Right lobe of liver (tissue), 6 donors: ENCODE results near the gene DPP6. TPM values are rescaled to one million over a fixed set of nuclear protein-coding genes. Genes with fewer than 3 reads are reported as not detected.

ENCODE experiments used
- ATAC-seq, 4 donors: fragments of 200-7000 bp; cut with Tn5 transposase; one replicate each; pipeline ENCODE4 v1.9.1; 2020; ENCODE audit warnings: mild to moderate bottlenecking in 4 of 4, moderate library complexity in 4 of 4
- DNase-seq, 3 donors: peaks; one replicate each; pipeline ENCODE4 v3.0.0-alpha.2; 2020
- H3K27ac ChIP-seq, 3 donors: fragments of 200-600 bp; one replicate each; pipeline ENCODE4 v1.8.0; 2022
- H3K27me3 ChIP-seq, 2 donors: fragments of 200-600 bp; one replicate each; pipeline ENCODE4 v1.8.0; 2022
- H3K36me3 ChIP-seq, 4 donors: fragments of 200-600 bp; sonication (generic) in 1 of 4; one replicate each; pipeline versions ENCODE4 v1.5.1 to v1.8.0; 2017 to 2022; ENCODE audit warnings: control low read depth in 1 of 4
- H3K4me1 ChIP-seq, 4 donors: fragments of 200-600 bp; sonication (generic) in 1 of 4; one replicate each; pipeline versions ENCODE4 v1.5.1 to v1.8.0; 2017 to 2022; ENCODE audit warnings: control low read depth in 1 of 4
- H3K4me3 ChIP-seq, 3 donors: fragments of 200-600 bp; one replicate each; pipeline ENCODE4 v1.8.0; 2022
- H3K9me3 ChIP-seq, 4 donors: fragments of 200-600 bp; sonication (generic) in 1 of 4; one replicate each; pipeline versions ENCODE4 v1.5.1 to v1.8.0; 2017 to 2022; ENCODE audit warnings: control low read depth in 1 of 4
- CTCF ChIP-seq, 4 donors: fragments of 200-600 bp in 3 of 4; fragments of 450-650 bp in 1 of 4; IDR thresholded peaks; one replicate each; pipeline versions ENCODE4 v1.5.1 to v1.8.0; 2016 to 2022; ENCODE audit warnings: antibody characterized with exemption in 4 of 4, mild to moderate bottlenecking in 2 of 4
- POLR2A ChIP-seq: fragments of 450-650 bp; IDR thresholded peaks from one replicate; pipeline ENCODE4 v1.6.1; 2017; ENCODE audit warnings: antibody characterized with exemption, mild to moderate bottlenecking
- WGBS: methylation state at CpG from one replicate; pipeline ENCODE4 v1.1.6; 2018; ENCODE audit warnings: low coverage, low lambda C conversion rate; ENCODE audit not compliant: insufficient coverage; ENCODE audit errors: missing lambda C conversion rate; 5-methylcytosine and 5-hydroxymethylcytosine counted together
- intact Hi-C, 2 donors: fragments of 100-400 bp; cut with DNase I; formaldehyde crosslinking; loops; one replicate each; pipeline versions ENCODE4 v1.11.2 to v1.14.1; 2022
- total RNA-seq, 6 experiments: library from RNA; depleted of rRNA in 2 of 6; stranded (reverse); fragments of >200 nt in 2 of 6; fragmentation: NEBNext Ultra II Directional in 3 of 6; extraction: Animal tissue kit (Norgen Biotek cat#: 25700) in 3 of 6; gene quantifications; one replicate each; pipeline versions ENCODE4 v1.1.0 to v1.2.4, GENCODE V29; 2016 to 2023
- donor health status: DM: no; HTN: yes; CAD: no.
- donor health status: DM: no; HTN: no; CAD: no.
- donor health status: DM: no; HTN: no; CAD: no.
- donor health status: DM: no; HTN: yes; CAD: no.
- donor health status: DM: no; HTN: yes; CAD: no.

Gene DPP6
- total RNA-seq, 6 experiments from 2014 or later, result not detected

- TF ChIP-seq CTCF (IDR thresholded peaks at IDR 0.05), result no peak
- no peak for TF ChIP-seq POLR2A
- WGBS, result 72% methylated on average over 16 of the region's 18 CpGs
- H3K27me3 ChIP-seq, result no peaks in the 10 kb centered on the region
- DNase-seq, result no peak
- H3K9me3 ChIP-seq, result no peaks in the 10 kb centered on the region
- intact Hi-C loops, result no loop called here
- H3K4me1 ChIP-seq, result no peaks in the 10 kb centered on the region
- H3K27ac ChIP-seq, result no peak overlapping the region
- H3K4me3 ChIP-seq, result no peak overlapping the region
- no peak for ATAC-seq
- H3K36me3 ChIP-seq, result no peaks in the 10 kb centered on the region
Measured at GRCh38 chr7:154680894-154681659, 628.9 kb downstream of the DPP6 start.

- H3K27ac ChIP-seq, result no peak overlapping the region
- no peak for TF ChIP-seq POLR2A
- no peak for TF ChIP-seq CTCF (IDR thresholded peaks at IDR 0.05)
- no peak overlapping the region for H3K4me3 ChIP-seq
- H3K4me1 ChIP-seq, result no peaks in the 10 kb centered on the region
- H3K27me3 ChIP-seq, result no peaks in the 10 kb centered on the region
- ATAC-seq (no peak), DNase-seq (no peak)
- H3K36me3 ChIP-seq, result no peaks in the 10 kb centered on the region
- intact Hi-C loops, result no loop called here
- 48% methylated on average over 5 of the region's 5 CpGs for WGBS
- H3K9me3 ChIP-seq, result no peaks in the 10 kb centered on the region
Measured at GRCh38 chr7:154682003-154682402, 629.8 kb downstream of the DPP6 start.

- intact Hi-C loops, result no loop called here
- H3K4me1 ChIP-seq, result no peaks in the 10 kb centered on the region
- DNase-seq, result no peak
- no peak overlapping the region for H3K4me3 ChIP-seq
- no peak for ATAC-seq
- WGBS, result 35% methylated on average over 10 of the region's 10 CpGs
- H3K9me3 ChIP-seq, result no peaks in the 10 kb centered on the region
- H3K27ac ChIP-seq, result no peak overlapping the region
- no peaks in the 10 kb centered on the region for H3K36me3 ChIP-seq
- H3K27me3 ChIP-seq, result no peaks in the 10 kb centered on the region
- TF ChIP-seq POLR2A (no peak), CTCF (IDR thresholded peaks at IDR 0.05) (no peak)
Measured at GRCh38 chr7:154684666-154685563, 632.7 kb downstream of the DPP6 start.

- Histone ChIP-seq H3K27me3 (no peaks in the 10 kb centered on the region), H3K9me3 (no peaks in the 10 kb centered on the region), H3K36me3 (no peaks in the 10 kb centered on the region), H3K4me1 (no peaks in the 10 kb centered on the region), H3K4me3 (no peak overlapping the region), H3K27ac (no peak overlapping the region)
- no peak for DNase-seq
- no peak for ATAC-seq
- TF ChIP-seq POLR2A, result no peak
- TF ChIP-seq CTCF (IDR thresholded peaks at IDR 0.05), result no peak
- 25% methylated on average over 1 of the region's 1 CpG for WGBS
- intact Hi-C loops, result no loop called here
Measured at GRCh38 chr7:154685564-154685901, 633.3 kb downstream of the DPP6 start.
